ENCODE data around the gene DCDC1. TPM values are rescaled to one million over a fixed set of nuclear protein-coding genes. Genes with fewer than 3 reads are reported as not detected.

DCDC1 gene
- total RNA-seq, 1 donor from 2014 or later, result 2.6 TPM

- ATAC-seq (no peak), DNase-seq (ENCODE audit: low spot score) (no peak)
These were observed 258.7 kb downstream of the DCDC1 start for GRCh38 chr11:31110830-31111229.

GRCh38 chr11:31109446-31109845 lies 260.1 kb downstream of the DCDC1 start:
- ATAC-seq, result no peak

GRCh38 chr11:31107649-31108048 lies 261.9 kb downstream of the DCDC1 start:
- ATAC-seq (no peak), DNase-seq (ENCODE audit: low spot score) (no peak)

More at GRCh38 chr11:31109446-31109845, 260.1 kb downstream of the DCDC1 start:
- no peak for DNase-seq (ENCODE audit: low spot score)

- DNase-seq (ENCODE audit: low spot score) (peak; percentile 71), ATAC-seq (peak; percentile 96)
These were observed 262.5 kb downstream of the DCDC1 start for GRCh38 chr11:31106968-31107576.

GRCh38 chr11:31106326-31106725 lies 263.2 kb downstream of the DCDC1 start:
- DNase-seq (ENCODE audit: low spot score) (no peak), ATAC-seq (no peak)

GRCh38 chr11:31102875-31103274 lies 266.7 kb downstream of the DCDC1 start:
- DNase-seq (ENCODE audit: low spot score) (no peak), ATAC-seq (peak; percentile 83)

- DNase-seq (ENCODE audit: low spot score) (no peak), ATAC-seq (peak; percentile 34)
These were observed 267.2 kb downstream of the DCDC1 start for GRCh38 chr11:31102316-31102715.

GRCh38 chr11:31096191-31096805 lies 273.2 kb downstream of the DCDC1 start:
- DNase-seq (ENCODE audit: low spot score) (no peak), ATAC-seq (no peak)

GRCh38 chr11:31092638-31093037 lies 276.9 kb downstream of the DCDC1 start:
- no peak for DNase-seq (ENCODE audit: low spot score)
- no peak for ATAC-seq

GRCh38 chr11:31089117-31089516 lies 280.4 kb downstream of the DCDC1 start:
- ATAC-seq, result no peak
- no peak for DNase-seq (ENCODE audit: low spot score)

- DNase-seq (ENCODE audit: low spot score), result no peak
- no peak for ATAC-seq
These were observed 299.9 kb downstream of the DCDC1 start for GRCh38 chr11:31069447-31070205.

GRCh38 chr11:31060880-31061279 lies 308.7 kb downstream of the DCDC1 start:
- ATAC-seq (peak; percentile 33), DNase-seq (ENCODE audit: low spot score) (no peak)

- ATAC-seq (peak; percentile 88), DNase-seq (ENCODE audit: low spot score) (no peak)
These were observed 310.0 kb downstream of the DCDC1 start for GRCh38 chr11:31059529-31059928.

GRCh38 chr11:31050061-31050765 lies 319.3 kb downstream of the DCDC1 start:
- DNase-seq (ENCODE audit: low spot score) (no peak), ATAC-seq (no peak)

GRCh38 chr11:31045335-31045734 lies 324.2 kb downstream of the DCDC1 start:
- DNase-seq (ENCODE audit: low spot score) (no peak), ATAC-seq (peak; percentile 86)

- DNase-seq (ENCODE audit: low spot score) (no peak), ATAC-seq (no peak)
These were observed 339.3 kb downstream of the DCDC1 start for GRCh38 chr11:31030138-31030792.

GRCh38 chr11:31026315-31026714 lies 343.2 kb downstream of the DCDC1 start:
- no peak for DNase-seq (ENCODE audit: low spot score)
- ATAC-seq, result no peak

GRCh38 chr11:31022080-31022479 lies 347.5 kb downstream of the DCDC1 start:
- ATAC-seq, result no peak
- no peak for DNase-seq (ENCODE audit: low spot score)

- no peak for ATAC-seq
These were observed 349.8 kb downstream of the DCDC1 start for GRCh38 chr11:31019786-31020185.

GRCh38 chr11:31005202-31005601 lies 364.3 kb downstream of the DCDC1 start:
- DNase-seq (ENCODE audit: low spot score) (no peak), ATAC-seq (no peak)

More at GRCh38 chr11:31019786-31020185, 349.8 kb downstream of the DCDC1 start:
- no peak for DNase-seq (ENCODE audit: low spot score)

- ATAC-seq (no peak), DNase-seq (ENCODE audit: low spot score) (no peak)
These were observed 368.1 kb downstream of the DCDC1 start for GRCh38 chr11:31001427-31001826.
